C1 segment of cervical spinal cord (tissue), 14 donors: ENCODE measurements around the gene VIPAS39.
A peak's percentile ranks its signal among the peaks of the same experiment; 100 is the strongest.

ENCODE experiments used
- DNase-seq, 14 donors: peaks; one replicate each; lab custom pipeline; 2025; lab: John Stamatoyannopoulos, UW

The VIPAS39 gene

DNA sequence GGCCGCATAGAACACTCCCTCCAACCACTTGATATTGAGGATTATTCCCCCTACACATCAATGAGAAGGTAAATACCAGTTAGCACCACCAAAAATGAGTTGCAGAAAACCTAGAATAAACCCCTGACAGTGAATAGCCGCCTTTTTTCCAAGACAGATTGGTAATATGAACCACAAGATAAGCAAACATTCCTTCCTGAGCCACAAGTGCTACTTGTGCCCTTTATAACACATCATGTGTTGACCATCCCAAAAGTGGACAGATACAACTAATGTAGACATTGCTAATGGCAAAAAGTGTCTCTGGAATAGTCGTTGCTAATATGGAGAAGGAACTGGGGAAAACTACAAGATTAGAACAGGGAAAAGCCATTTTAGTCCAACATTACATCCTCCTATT, 51.3 kb downstream of the VIPAS39 start:
- DNase-seq = no peak

- no peak for DNase-seq
Measured at GRCh38 chr14:77403768-77404167, 53.6 kb downstream of the VIPAS39 start.

GRCh38 chr14:77400216-77400615, 57.2 kb downstream of the VIPAS39 start:
- no peak for DNase-seq

DNA sequence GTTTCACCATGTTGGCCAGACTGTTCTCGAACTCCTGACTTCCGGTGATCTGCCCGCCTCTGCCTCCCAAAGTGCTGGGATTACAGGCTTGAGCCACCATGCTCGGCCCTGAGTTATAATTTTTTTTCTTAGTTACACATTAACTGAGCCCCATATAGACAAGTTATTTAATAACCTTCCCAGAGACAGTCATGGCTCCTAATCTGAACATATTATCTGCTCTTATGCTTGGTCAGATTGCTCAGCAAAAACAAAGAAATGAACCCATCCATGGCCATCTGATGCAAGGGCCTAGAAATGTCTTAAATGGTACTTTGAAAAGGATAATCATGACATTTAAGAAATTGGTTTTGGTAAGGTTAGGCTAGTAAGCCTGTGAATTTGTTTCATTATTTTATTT, 67.2 kb downstream of the VIPAS39 start:
- no peak for DNase-seq

DNA sequence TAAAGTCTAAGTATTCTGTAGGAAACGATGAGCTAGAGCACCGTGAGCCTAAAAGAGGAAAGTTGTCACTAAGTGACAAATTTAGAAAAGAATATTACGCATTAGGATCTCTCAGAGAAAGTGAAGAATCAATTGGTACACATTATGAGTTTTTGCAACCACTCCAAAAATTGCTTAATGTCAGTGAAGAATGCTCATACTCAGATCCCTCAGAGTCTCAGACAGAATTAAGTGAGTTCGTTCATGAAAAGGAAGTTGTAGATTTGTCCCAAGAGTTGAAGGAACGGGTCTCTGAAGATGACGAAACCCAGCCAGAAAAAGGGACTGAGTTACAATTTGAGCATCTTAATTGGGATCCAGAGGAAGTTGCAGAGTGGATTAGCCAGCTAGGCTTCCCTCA, 78.7 kb downstream of the VIPAS39 start:
- no peak for DNase-seq

DNA sequence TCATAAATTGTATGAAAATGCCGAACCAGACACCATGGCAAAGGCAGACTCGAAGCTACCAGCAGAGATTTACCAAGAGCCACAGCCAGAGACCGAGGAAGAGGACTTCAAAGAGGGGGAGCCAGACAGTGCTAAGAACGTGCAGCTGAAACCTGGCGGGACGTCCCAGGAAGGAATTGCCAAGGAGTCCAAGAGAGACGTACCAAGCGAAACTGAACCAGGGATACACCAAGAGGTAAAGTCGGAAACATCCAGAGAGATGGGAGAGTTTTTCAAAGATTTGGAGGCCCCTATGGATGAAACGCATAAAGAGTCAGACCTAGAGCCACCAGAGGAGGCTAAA, 79.9 kb downstream of the VIPAS39 start:
- DNase-seq = no peak

- peak; percentile 38 to 94 (median 87) for DNase-seq
Measured at GRCh38 chr14:77376771-77377501, 80.5 kb downstream of the VIPAS39 start, which contains the start of the genes SAMD15 and TMED8. Gene SAMD15 (plus strand): TSS chr14:77377379. CDS start chr14:77377419, 40 bp downstream. Gene TMED8 (minus strand): TSS chr14:77377094. CDS start chr14:77377053, 41 bp downstream.
